KOPT-K1 (cell line): Measurements from ENCODE around the gene TMEM120A.

Experiments
- H3K27ac ChIP-seq: fragments of 200-600 bp; sonication (generic); 2 replicates; pipeline ENCODE4 v1.5.1; 2016; ENCODE audit warnings: antibody characterized with exemption, mild to moderate bottlenecking, low read depth, low read length; ENCODE audit not compliant: poor library complexity, severe bottlenecking
- H3K36me3 ChIP-seq: fragments of 200-600 bp; sonication (generic); 2 replicates; pipeline ENCODE4 v1.5.1; 2017; ENCODE audit warnings: antibody characterized with exemption, mild to moderate bottlenecking, low read length, moderate library complexity; ENCODE audit not compliant: insufficient read depth
- H3K9me3 ChIP-seq: fragments of 200-600 bp; sonication (generic); 2 replicates; pipeline ENCODE4 v1.5.1; 2017; ENCODE audit warnings: antibody characterized with exemption, low read length, mild to moderate bottlenecking; ENCODE audit not compliant: insufficient read depth, poor library complexity, severe bottlenecking

The TMEM120A gene

GRCh38 chr7:75944507-75944906 is 49.9 kb downstream of the TMEM120A start:
- Histone ChIP-seq H3K36me3 (no peaks in the 10 kb centered on the region), H3K27ac (no peak overlapping the region), H3K9me3 (no peaks in the 10 kb centered on the region)

- no peaks in the 10 kb centered on the region for H3K36me3 ChIP-seq
- H3K27ac ChIP-seq: no peak overlapping the region
- no peaks in the 10 kb centered on the region for H3K9me3 ChIP-seq
These were observed 50.5 kb downstream of the TMEM120A start for GRCh38 chr7:75943864-75944263.

DNA sequence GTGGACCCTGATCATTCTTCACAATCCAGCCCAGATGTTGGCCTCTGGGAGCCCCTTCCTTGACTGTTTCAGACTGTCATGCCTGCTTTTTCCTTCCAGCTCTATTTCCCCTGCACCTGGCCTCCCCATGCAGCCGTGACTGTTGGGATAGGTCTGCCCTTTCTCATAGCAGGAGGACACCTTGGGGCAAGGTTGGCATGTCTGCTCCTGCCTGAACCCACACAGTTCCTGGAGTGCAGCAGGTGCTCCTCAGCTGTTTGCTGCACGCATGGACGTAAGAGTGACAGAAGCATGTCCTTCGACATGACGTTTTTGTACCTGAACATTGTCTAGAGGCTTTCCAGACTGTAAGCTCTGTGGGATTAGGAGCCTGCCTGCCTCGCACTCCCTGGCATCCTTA is 55.5 kb downstream of the TMEM120A start:
- no peak overlapping the region for H3K27ac ChIP-seq
- H3K36me3 ChIP-seq: no peaks in the 10 kb centered on the region
- H3K9me3 ChIP-seq: no peaks in the 10 kb centered on the region

GRCh38 chr7:75937958-75938786 is 56.2 kb downstream of the TMEM120A start:
- Histone ChIP-seq H3K27ac (no peak overlapping the region), H3K36me3 (no peaks in the 10 kb centered on the region), H3K9me3 (no peaks in the 10 kb centered on the region)
